GM13976 (cell line): ENCODE data around the gene TGFBI.

Experiments
- DNase-seq: peaks from one replicate; pipeline ENCODE4 v3.0.0; 2012; ENCODE audit warnings: low spot score
- in situ Hi-C: fragments of 300-500 bp; cut with MboI; formaldehyde crosslinking; loops from one replicate; pipeline ENCODE4 v1.12.0; 2022; ENCODE audit warnings: low sequenced_read_pairs, mixed read lengths, inconsistent platforms; ENCODE audit not compliant: unreplicated experiment
- TF ChIP-seq, protein P1 (sequence below): IDR thresholded peaks from 2 replicates; pipeline ENCODE4 v1.5.1; 2012; ENCODE audit warnings: borderline replicate concordance, mild to moderate bottlenecking; ENCODE audit not compliant: insufficient read depth; ENCODE audit errors: extremely low read depth, missing control alignments, control extremely low read depth

The TGFBI gene

DNA sequence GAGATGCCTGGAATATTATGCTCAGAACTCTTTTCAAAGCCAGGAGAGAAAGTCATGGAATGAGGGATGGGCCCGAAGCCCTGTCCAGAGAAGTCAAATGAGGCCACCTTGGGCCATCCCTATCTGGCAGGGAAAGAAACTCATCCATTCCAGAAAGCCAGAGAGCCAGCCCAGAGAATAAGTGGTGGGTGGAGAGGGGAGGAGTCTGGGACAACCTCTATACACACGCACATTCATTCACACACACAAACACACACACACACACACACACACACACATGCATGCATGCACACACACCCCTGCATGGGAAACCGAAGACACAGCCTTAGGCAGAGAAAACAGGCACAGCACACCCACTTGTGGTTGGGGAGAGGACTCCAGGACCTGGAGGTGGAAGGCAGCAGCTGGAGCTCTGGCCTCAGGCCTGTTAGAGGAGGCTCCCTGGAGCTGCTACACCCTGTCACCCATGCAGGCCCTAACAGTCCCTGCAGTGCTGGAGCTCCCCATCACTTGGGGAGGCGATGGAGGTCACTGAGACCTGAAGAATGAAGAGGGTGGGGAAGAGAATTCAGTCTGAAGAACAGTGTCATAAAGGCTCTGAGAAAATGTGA lies 38.0 kb downstream of the TGFBI start:
- in situ Hi-C loops: no loop called here
- no peak for DNase-seq

DNA sequence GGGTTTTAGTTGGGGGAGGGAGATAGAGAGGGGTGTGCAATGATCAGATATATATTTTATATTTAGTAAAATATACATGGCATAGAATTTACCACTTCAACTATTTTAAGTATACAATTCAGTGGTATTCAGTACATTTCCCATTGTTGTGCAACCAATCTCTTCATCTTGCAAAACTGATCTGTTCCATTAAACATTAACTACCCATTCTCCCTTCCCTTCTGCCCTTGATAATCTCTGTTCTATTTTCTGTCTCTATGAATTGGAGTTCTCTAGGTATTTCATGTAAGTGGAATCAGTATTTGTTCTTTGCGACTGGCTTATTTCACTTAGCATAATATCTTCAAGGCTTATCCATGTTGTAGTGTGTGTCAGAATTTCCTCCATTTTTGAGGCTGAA lies 38.6 kb downstream of the TGFBI start:
- TF ChIP-seq, protein P1, sequence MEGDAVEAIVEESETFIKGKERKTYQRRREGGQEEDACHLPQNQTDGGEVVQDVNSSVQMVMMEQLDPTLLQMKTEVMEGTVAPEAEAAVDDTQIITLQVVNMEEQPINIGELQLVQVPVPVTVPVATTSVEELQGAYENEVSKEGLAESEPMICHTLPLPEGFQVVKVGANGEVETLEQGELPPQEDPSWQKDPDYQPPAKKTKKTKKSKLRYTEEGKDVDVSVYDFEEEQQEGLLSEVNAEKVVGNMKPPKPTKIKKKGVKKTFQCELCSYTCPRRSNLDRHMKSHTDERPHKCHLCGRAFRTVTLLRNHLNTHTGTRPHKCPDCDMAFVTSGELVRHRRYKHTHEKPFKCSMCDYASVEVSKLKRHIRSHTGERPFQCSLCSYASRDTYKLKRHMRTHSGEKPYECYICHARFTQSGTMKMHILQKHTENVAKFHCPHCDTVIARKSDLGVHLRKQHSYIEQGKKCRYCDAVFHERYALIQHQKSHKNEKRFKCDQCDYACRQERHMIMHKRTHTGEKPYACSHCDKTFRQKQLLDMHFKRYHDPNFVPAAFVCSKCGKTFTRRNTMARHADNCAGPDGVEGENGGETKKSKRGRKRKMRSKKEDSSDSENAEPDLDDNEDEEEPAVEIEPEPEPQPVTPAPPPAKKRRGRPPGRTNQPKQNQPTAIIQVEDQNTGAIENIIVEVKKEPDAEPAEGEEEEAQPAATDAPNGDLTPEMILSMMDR: no peak
- DNase-seq: no peak
- in situ Hi-C loops: no loop called here

More for the DNA sequence above, 38.0 kb downstream of the TGFBI start:
- TF ChIP-seq, protein P1: no peak

DNA sequence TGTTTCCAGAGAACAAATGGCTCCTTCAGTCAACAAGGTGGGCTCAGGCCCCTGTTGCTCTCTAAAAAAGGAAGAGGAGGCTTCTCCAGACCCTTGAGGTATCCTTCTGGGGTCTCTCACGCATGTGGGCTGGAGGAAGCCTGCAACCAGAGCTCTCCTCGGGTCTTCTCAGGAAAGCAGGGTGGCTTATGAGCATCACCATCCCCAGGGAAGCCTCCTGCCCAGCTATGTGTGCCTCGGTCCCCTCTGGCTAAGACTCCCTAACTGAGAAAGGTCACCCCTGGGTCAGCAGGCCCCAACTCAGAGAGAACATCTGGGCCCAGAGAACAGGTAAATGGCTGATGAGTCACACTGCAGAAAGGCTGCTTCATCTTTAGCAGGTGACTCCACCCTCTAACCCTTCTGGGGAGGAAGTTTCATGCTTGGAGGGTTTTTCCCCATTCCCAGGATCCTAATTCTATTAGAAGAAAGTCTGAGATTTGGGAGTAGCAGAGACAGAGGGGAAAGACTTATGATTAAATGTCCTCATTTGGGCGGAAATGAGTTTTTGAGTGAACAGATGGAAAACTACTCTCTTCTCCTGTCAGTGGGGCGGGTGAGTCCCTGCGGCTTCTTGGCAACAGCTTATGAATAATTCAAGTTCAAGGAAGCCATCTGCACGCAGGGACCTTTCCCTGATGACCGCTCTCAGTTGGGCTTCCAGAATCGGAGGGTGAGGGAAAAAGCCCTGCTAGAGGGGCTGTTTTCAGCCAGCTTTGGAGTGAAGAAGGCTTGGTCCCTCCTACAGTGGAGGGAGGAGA lies 41.9 kb downstream of the TGFBI start:
- in situ Hi-C loops: no loop called here
- no peak for DNase-seq

DNA sequence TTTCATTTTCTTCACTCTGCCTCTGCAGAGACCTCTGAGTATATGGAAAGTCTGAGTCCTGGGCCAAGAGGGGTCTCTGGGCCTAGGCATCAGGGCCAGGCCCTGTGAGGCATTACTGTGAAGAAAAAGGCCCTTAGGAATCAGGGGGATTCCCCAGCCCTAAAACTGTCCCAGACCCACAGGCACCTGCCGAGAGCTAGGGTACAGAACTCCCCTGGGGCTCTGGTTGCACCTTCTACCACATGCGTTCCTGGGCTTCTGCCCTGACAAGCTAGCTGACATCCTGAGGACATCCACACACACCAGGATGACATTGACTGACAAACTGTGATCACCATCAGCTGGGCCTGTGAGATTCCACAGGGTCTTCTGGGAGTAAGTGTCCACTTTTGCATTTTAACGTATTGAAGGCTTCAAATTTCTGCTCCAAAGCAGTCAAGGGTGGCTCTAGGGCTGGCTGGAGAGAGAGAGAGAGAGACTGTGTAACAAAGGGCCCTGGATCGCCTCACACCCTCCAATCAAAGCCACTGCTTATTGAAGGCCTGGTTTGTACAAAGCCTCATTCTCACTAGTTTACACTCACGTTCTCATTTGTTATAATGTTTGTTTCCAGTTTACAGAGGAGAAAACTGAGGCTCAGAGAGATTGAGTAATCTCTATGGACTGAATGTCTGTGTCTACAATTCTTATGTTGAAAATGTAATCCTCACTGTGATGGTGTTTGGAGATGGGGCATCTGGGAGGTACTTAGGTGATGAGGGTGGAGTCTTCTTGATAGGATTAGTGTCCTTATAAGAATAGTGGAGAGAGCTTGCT lies 45.1 kb downstream of the TGFBI start:
- DNase-seq: no peak
- in situ Hi-C loops: no loop called here
- TF ChIP-seq, protein P1: no peak

More for the DNA sequence above, 41.9 kb downstream of the TGFBI start:
- TF ChIP-seq, protein P1: no peak

DNA sequence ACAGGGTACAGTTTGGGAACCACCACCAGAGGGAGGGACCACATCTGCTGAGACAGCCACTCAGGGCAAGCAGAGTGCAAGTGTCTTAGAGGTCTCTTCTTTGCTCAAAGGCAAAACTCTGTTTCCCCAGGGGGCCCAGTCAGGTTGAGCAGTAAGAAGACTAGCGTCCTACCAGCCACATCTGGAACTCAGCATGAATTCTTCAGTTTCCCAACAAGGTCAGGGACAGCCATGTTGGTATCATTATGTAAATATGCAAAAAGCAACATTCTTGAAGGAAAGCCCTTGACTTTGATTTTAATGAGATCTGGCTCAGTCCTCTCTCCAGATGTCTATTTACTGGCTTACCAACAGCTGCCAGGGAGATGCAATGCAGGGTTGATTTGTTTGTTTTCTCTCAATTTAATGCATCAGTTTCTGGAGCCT lies 46.7 kb downstream of the TGFBI start:
- DNase-seq: no peak
- in situ Hi-C loops: no loop called here
- TF ChIP-seq, protein P1: no peak

DNA sequence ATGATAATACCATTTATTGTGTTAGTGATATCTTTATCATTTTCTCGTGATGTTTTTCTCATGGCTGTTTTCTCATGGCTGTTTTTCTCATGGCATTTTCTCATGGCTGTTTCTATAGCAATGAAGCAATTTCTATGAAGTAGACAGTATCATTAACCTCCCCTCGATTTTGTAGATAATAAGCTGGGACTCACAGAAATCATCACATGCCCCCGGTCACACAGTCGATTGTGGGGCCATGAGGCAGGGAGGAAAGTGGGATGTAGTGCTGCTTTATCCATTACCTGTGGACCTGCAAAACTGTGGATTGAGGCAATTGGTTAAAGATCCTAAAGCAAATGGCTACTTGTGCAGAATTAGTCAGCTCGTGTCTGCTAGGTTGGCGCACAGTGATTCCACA lies 47.3 kb downstream of the TGFBI start:
- in situ Hi-C loops: no loop called here
- TF ChIP-seq, protein P1: no peak

More for the DNA sequence above, 47.3 kb downstream of the TGFBI start:
- DNase-seq: no peak
